HG03108 (cell line): ENCODE data around the gene KRTAP21-3.
"Not testable (repeated sequence)": the region's sequence is repeated elsewhere in the genome, so short reads cannot be mapped to it uniquely, and the experiment has no call there.

ENCODE experiments used
- ATAC-seq: cut with Tn5 transposase; IDR thresholded peaks from one replicate; pipeline ENCODE4 v1.9.1; 2021; ENCODE audit warnings: moderate library complexity; ENCODE audit not compliant: unreplicated experiment

KRTAP21-3 gene, protein sequence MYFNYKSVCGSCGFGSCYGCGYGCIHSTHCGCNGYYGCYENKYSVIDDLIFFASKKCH

DNA sequence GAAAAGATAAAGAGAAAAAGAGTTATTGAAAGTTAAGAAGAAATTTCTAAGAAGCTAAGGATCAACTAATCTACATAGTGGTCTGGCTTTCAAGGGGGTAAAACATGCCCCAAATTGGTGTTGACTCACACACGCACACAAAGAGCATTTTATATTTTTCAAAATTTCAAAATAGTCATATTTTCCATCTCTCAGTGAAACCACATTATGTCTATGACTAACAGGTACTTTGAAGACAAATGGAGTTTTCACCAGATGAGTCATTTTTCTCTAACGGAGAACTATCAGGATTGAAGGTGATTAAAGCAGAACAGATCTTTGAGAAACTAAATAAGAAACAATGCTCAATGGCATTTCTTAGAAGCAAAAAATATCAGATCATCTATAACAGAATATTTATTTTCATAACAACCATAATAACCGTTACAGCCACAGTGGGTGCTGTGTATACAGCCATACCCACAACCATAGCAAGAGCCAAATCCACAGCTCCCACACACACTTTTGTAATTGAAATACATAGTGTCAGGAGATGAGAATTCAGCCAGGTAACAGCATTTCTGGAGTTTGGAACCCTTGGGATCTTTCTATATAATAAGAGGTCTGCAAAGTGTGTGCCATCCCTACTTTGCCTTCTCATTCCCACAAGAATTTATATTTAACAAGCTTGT, at the start of gene KRTAP21-3:
TSS of gene KRTAP21-3 (minus strand) at position 539 of the 671 bp plus-strand sequence. CDS start at position 521, 18 bp downstream.
- no peak for ATAC-seq

DNA sequence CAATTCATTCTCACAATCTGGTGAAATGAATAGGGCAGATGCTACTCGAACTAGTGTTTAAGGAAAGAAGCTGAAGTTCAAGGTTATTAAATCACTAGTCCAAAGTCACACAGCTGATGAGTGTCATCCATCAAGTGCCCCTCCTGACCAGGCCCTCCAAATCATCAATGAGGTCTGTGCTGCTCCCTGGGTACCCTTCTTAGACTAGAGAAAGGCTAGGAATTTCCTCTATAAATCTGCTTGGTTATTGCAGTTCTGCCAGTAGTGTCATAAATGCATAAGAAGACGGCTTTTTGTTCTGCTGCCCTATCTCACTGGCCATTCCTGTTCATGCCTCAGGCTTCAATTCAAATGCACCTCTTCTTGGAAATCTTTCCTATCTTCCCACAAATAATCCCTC, 42.2 kb upstream of the KRTAP21-3 start:
- ATAC-seq: no peak

DNA sequence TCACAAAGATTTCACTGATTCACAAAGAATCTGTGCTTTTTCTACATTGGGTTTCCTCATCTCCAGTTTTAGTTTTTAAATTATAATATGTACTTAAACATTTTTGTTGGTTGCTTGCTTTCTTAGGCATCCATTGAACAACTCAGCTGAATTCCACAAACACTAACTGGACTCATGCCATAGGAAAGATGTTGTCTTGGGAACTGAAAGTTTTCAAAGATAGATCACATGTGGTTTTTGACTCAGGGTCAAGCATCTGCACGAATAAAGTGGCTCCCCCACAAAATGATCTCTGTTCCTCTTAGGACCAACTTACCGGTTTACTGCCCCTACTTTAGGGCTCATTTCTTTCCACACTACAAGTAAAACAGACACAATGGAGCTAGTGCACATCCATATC, 39.7 kb upstream of the KRTAP21-3 start:
- no peak for ATAC-seq

DNA sequence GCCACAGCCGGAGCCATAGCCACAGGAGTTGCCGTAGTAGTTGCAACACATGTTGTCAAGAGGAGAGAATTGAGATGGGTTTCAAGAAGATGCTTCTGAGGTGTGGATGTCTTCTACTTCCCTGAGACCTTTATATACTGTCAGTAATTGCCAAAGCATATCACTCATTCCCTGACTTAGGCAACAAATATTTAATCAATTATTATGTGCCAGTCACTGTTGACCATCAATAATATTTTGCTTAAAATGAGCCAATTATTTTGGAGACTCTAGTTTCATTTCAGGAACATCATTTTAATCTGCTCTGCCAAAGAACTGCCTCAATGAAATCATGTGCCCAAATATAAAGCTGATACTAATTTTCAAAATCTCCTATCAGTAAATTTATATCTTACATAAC, 36.8 kb upstream of the KRTAP21-3 start, which contains the start of gene KRTAP21-1:
TSS of gene KRTAP21-1 (minus strand) at position 101 of the 400 bp plus-strand sequence. CDS start at position 51, 50 bp downstream.
- ATAC-seq: not testable (repeated sequence)

DNA sequence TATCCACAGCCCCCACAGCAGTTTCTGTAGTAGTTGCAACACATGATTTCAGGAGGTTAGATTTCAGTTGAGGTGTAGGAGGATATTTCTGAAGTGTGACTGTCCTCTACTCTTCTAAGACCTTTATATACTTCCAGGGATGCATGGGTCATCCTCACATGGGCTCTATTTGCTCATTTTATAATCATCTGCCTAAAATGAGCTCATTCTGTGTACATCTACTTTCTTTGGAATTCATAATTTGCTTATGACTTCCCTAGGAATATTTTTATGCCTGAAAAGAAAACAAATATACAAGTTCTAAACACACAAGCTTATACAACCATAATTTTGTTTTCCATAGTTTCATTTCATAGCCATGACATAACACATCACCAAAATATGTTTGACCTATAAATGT, 28.6 kb upstream of the KRTAP21-3 start, which contains the start of gene KRTAP21-2:
TSS of gene KRTAP21-2 (minus strand) at position 101 of the 400 bp plus-strand sequence. CDS start at position 44, 57 bp downstream.
- no peak for ATAC-seq

DNA sequence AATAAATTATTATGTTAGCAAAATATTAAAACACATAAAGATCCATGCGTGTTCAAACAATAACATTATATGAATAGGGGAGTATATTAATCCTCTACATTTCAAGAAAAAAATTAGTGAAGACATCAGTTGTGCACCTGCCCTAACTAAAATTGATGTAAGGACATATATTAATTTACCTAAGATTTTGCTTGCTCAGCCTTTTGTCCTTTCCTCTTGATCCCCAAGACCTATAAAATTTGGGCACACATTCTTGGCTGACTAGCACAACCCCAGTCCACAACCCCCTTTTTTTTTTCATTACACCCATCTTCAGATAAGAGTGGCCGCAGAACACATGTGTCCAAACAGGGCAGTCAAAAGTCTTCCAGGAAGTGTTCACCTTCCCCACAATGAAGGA, 21.9 kb upstream of the KRTAP21-3 start:
- ATAC-seq: no peak

DNA sequence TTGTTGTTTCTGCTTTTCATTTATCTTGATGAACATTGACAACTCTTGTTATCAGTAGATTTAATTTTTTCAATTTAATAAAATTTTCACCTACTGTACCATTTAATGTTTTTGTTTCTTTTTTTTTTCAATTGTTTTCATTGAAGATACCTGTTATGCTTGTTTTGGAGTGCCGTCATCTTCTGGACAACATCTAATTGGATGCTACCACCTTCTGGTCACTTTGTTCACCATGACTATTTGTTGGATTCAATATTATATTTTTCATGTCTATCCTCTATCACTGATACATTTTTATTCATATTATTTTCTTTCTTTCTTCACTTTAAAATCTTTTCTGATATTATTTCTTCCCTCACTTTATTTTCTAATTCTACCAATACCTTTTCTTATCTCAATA, 14.4 kb upstream of the KRTAP21-3 start:
- ATAC-seq: no peak

DNA sequence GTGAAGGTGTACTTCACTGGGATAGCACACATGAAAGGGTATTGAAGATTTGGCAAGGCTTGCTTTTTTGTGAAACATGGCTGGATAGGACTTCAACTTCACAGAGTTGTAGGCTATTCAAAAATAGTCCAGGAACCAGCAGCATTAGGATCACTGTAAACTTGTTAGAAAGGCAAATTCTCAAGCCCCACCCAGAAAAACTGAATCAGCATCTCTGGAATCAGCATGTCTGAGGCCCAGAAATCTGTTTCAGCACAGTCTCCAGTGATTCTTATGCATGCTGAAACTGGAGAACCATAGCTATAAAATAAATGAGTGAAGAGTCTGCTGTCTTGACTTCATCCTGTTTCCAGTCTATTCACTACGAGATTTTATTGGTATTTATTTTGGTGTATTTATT, 8.1 kb upstream of the KRTAP21-3 start:
- ATAC-seq: no peak

DNA sequence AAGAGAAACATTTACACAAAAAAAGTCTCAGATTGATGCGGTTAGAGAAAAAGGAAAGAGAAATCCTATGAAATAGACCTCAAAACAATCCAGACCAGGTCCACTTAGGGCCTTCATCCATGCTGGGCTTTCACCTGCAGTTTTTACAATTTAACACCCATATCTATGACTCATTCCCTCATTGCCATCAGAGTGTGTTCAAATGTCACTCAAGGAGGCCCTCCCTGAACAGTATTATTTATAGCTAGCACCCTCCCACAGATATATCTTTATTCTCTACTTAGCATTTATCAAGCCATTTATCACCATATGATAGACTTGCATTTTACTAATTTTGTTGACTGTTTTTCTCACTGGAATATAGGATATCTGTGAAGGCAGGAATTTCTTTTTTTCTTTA, 824 bp upstream of the KRTAP21-3 start:
- no peak for ATAC-seq

DNA sequence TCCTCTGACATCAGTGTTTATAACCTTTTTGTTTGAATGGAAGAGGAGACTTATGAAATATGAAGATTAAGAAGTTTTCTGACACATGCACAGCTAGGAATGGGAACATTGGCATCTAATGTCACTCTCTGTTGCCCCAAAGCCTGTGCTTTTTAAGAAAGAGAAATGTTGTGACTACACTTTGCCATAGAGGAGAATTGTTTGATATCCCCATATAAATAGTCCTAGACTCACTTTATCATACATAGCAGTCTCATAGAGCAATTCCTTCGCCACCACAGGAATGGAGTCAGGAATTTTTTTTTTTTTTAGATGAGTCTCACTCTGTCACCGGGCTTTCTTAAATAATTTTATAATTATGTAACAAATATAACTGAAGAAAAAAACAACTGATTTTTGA, 1.5 kb downstream of the KRTAP21-3 start:
- no peak for ATAC-seq

DNA sequence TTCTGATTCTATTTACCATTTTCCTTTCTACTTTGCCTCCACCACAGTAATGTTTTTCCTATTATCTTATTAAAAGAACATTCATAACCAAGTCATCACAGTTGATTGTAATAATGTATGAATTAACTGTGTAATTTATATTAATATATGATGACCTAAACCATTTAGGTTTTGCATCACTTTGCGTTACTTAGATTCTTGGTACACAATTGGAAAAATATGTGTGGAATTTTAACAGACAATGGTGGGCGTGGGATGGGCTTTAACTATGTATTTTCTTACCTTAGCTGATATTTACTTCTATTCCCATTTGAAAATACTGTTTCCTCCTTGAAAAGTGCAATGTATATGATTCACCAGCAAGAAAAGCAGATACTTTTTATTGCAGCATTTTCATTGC, 3.6 kb downstream of the KRTAP21-3 start:
- ATAC-seq: no peak

DNA sequence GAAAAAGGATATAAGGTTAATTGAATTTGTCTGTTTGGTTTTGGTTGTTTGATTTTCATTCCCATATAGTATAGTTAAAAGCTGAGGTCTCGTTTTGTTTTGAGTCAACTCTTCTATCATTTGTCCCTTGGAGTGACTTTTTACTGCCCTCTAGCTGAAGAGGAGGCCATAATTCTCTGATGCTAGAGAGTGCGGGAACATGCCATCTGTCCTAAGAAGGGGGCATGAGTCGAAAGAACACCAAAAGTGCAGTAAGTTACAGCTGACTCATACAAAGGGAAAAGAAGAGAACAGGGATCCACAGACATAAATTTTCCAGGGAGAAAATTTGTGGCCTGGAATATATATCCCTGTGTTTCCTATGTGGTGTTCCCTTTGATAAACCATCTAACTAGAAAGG, 4.1 kb downstream of the KRTAP21-3 start:
- no peak for ATAC-seq

DNA sequence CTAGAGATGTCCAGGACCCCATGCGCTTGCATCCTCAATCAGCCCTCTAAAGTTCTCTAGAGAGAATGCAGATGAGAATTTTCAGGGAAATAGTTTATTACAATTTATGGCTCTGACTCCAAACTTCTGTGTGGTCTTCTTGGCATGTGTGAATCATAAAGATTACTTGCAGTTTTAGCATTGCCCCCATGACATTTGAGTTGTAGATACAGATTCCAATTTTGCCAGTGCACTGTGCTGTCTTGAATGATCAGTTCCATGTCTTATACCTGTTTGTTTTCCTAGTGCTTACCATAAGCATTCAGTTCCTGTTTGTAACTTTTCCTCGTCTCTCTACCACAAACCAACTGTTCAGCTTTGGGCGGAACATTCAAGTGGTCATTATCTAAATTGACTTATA, 4.8 kb downstream of the KRTAP21-3 start:
- no peak for ATAC-seq

DNA sequence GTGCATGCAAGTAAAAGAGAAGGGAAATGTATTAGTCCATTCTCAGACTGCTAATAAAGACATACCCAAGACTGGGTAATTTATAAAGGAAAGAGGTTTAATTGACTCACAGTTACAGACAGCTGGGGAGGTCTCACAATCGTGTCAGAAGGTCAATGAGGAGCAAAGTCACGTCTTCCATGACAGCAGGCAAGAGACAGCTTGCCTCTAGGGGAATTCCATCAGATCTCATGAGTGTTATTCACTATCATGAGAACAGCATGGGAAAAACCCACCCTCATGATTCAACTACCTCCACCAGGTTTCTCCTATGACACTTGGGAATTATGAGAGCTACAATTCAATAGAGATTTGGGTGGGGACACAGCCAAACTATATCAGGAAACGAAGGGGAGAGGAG, 8.1 kb downstream of the KRTAP21-3 start:
- ATAC-seq: no peak

DNA sequence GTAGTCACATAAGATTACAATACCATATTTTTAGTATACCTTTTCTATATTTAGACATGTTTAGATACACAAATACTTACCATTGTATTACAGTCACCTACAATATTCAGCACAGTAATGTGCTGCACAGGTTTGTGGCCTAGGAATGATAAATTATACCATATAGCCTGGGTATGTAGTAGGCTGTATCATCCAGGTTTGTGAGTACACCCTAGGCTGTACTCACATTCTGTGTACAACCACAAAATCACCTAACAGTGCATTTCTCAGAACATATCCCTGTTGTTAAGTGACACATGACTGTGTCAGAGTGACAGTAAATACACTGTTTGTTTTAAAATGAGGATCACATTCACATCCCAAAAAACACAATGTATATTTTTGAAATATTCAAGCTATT, 11.2 kb downstream of the KRTAP21-3 start:
- no peak for ATAC-seq

DNA sequence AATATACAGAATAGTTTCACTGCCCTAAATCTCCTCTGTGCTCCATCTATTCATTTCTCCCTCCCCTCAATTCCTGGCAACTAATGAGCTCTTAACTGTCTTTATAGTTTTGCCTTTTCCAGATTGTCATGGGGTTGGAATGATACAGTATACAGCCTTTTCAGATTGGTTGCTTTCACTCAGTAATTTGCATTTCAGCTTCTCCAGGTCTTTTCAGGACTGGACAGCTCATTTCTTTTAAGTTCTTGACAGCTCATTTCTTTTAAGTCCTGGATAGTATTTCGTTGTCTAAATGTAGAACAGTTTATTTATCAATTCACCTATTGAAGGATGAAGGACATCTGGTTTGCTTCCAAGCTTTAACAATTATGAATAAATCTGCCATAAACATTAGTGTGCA, 22.6 kb downstream of the KRTAP21-3 start:
- ATAC-seq: no peak

DNA sequence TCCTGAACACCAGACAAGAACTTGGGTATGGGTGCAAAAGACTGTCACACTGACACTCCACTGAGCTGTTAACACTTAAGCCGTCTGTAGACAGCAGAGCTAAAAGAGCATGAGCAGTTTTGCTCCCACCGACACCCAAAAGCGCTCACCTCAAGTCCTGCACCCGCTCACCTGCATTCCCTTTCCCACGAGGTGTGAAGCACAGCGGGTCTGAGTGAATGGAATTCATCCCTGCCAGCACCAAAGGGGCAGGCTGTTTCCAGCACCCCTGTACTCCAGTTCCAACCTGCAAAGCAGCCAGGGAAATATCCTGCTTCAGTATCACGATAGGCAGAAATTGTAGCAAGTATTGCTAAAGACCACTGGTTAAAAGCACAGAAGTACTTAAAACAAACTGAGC, 28.8 kb downstream of the KRTAP21-3 start:
- ATAC-seq: no peak

DNA sequence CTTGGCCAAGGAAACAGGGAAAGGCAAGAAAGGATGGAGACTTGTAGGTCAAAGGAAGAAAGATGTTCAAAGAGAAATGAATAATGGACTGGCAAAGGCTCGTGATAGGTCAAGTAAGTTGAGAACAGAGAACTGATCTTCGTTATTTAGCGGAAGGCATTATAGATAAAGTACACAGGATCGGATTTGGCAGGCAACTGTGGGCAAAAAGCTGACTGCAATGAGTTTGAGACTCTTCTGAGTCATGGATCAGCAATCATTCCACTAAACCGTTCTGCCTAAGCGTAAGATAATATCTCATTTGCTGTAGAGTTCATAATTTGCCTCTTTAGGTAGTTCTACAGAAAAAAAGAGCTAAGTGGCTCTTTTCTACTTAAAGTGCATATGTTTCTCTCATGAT, 34.1 kb downstream of the KRTAP21-3 start:
- ATAC-seq: no peak

DNA sequence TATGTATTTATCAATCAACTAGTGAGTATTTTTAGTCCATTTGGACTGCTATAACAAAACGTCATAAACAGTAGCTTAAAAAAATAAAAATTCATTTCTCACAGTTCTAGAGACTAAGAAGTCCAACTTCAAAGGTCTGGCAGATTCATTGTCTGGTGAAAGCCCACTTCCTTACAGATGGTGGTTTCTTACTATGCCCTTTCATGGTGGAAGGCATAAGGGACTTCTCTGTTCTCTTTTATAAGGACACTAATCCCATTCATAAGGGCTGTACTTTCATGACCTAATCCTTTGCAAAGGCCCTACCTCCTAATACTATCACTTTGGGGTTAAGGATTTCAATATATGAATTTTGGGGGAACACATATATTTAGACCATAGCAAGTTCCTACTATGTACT, 38.0 kb downstream of the KRTAP21-3 start:
- no peak for ATAC-seq

DNA sequence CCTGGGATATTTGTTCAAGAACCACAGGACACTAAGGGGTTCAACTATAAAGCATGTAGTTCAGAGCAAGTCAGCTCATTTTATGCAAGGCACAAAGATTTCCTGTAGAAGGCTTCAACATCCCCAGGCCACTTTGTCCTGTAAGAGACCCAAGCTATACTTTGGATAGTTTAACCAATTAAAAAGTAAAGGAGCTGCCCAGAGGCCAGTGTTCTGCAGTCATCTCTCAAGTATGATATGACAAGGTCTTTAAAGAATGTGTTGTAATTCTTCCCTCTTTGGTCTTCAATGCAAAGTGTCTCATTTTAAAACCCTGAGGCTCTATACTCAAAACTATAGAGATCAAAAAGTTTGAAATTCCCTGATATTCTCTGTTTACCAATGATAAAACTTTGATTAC, 41.8 kb downstream of the KRTAP21-3 start:
- ATAC-seq: no peak

DNA sequence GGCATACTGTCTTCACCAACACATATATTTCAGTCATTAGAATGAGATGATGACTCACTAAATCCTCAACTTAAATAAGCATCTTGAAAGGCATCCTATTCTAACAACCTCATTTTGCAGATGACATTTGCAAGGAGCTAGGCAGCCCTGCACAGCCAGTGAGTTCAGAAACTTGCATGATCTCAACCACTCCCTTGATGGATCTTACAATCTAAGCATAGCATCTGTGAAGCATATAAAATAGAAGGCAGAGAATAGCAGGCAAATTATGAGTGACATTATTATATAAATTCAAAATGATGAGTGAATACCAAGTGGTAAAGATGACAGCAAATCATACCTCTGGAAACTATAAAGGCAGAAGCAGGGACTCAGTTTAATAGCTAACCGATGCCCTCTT, 44.3 kb downstream of the KRTAP21-3 start:
- ATAC-seq: no peak

DNA sequence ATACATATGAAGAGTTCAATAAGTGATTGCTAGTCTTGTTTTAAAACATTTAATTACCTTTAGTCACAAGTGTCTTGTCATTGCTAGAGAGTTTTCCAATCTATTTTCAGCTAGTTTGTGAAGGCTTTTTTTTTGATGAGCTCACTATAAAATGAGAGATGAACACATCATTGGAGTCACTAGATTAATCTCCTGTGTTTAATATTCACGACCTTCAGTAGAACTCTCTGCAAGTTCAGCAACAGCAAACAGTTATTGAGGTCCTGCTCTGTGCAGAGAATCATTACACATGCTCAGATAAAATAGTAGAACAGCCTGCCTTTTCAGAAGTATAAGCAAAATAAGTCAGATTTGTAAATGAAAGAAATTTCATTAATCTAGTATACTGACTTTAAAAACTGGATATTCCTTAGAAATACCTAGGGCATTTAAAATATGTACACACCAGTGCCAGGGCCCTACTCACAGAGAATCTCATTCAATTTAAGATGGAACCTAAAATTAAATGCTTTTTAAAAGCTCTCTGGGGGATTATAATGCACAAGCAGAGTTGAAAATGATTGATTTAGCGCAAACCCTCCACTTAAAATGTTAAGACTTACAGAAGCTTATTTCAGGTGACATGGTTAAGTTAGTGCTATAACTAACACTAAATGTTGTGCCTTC, 45.5 kb downstream of the KRTAP21-3 start:
- no peak for ATAC-seq
